HG03520 (cell line): ENCODE measurements around the gene GCG.

ENCODE experiments used
- ATAC-seq: cut with Tn5 transposase; IDR thresholded peaks from one replicate; pipeline ENCODE4 v1.9.1; 2021; ENCODE audit warnings: mild to moderate bottlenecking, moderate library complexity; ENCODE audit not compliant: unreplicated experiment

GCG gene

DNA sequence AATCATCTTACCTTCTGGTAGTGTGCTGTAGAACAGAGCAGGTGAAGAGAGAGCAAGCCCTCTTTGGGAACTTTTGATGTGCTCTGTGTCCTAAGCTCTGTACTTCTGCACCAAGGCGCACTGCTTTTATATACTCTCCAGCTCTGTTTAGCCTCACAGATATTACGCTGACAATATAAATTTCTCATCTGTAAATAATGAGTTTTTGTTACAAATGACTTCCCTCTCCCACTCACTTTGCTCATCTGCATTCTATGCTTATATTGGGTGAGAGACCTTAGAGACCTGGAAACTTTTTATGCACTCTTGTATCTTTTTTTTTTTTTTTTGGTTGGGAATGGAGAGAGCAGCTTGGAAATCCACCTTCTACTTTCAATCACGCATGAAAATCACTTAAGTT, at the start of gene GCG:
Gene GCG, minus strand, starts transcription at position 101 of the 400 bp plus-strand sequence. CDS start 3,069 bp downstream, outside the sequence.
- no peak for ATAC-seq

DNA sequence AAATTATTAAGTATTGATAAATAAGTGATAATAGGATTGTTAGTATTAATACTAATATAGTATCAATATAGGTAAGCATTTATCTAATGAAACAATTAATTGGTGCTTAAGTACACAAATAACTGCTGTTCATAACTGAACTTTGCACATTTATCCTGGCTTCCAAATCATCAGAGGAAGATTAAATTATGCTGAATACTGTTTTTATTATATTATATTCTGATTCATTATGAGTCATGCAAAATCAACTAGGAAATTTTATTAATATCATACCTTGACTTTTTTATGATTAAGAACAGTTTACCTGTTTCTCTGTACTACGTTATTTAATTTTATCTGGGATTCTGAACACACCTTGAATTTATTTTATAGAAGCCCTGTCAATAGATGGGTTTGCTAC, 48.6 kb upstream of the GCG start:
- no peak for ATAC-seq

GRCh38 chr2:162199913-162200312, 47.9 kb upstream of the GCG start:
- no peak for ATAC-seq

DNA sequence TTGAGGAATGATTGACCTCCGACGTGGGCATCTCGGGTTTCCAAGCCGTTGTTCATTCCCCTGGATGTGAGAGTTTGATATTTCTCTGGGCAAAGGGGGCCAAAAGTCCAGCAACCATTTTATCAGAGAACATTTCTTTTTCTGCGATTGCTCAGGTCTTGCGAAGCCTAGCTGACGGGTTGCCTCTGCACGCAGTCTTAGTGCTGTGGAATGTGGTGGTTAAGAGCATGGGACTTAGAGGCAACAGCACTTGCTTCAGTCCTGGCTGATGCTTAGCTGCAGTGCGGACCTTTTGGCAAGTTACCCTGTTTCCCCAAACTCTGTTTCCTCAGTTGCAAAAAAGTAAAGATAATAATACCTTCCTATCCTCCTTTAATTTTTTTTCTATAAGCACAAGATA, 46.2 kb upstream of the GCG start:
- no peak for ATAC-seq

GRCh38 chr2:162197069-162197825, 45.2 kb upstream of the GCG start:
- ATAC-seq, result no peak

- no peak for ATAC-seq
Measured at GRCh38 chr2:162196638-162197037, 44.6 kb upstream of the GCG start.

DNA sequence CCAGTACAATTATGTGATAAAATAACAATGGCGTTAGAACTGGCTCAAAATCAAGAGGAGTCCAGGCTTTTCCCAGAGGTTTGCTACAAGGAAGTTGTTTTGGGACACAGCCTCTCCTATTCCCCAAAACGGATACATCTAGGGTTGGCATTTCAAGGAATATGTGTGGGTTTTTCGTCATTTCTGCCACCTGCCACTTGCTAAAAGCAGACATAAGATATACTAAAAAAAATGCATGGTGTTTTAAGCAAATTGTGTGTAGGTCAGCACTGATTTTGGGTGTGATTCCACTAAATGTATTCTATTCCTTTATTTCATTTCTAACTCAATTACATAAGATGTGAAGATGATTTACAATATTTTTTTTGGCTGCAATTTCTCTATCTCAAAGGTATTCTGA, 36.4 kb upstream of the GCG start:
- no peak for ATAC-seq

DNA sequence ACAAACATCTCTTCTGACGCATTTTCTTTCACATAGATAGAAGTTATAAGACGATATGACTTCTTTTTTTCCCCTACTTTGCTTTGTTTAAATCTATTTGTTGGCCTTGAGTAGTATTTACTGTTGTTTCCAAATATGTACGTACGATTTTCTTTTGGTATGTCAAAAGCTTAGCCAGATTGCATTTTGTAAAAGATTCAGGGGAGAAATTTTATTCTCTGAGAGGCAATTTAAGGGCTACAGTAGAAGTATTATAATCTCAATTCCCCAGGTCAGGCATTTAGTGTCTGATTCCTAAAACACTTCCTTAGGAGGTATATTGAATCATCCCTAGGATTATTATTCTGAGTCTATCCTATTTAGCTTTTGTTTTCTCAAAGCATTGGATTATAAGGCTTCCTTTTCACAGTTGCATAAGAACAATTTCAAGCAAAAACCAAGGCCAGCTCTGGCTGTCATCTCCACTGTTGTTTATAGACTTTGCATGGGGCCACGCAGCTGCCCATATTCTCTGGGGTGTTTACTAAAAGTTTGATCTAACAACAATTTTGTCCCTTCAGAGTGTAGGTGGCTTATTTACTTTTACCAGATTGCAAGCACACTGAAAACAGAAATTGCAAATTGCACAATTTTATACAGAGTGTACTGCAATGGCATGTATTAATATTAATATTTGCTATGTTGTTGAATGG, 33.6 kb upstream of the GCG start:
- ATAC-seq, result no peak

DNA sequence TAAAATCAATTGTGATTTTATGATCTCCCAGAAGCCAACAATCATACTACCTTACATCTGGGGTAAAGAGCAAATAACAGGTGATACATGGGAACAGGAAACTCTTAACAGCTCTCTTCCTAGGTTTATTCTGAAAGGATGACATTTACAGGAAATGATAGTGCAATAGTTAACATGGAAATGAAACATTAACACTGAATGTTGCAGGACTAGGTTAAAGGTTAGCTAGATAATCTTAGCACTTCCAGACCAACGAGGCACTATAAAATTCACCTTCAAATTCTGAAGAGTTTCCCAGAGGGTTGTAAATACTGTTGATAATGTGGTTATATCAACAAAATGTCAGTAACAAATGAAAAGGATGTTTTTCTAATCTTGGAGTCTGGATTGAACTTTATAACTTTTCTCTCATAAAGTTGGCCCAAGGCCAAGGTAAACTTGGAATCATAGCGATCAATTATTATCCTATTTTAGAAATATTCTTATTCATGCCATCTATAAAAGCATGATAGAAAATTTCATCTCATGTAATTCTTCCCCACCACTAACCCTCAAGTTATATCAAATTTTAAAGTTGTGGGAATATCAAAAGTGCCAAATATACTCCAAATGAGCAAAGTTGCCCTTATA, 32.9 kb upstream of the GCG start:
- ATAC-seq, result no peak

GRCh38 chr2:162184359-162184758, 32.3 kb upstream of the GCG start:
- ATAC-seq, result no peak

DNA sequence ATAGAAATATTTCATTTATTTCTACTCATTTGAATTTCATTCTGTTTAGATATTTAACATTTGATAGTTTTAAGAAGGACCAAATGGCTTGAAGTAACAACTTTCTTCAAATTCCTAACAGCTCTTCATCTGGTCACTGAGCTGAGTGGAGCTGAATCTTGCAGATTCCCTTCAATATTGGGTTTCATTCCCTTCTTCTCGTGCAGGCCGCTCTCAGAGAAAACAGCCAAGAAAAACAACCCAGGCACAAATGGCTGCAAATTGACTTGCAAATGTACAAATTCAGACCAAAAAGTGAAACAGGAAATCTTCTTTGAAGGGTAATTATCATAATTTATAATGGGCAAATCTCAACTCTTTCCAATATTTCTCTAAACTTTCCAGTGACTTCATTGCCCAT, 30.3 kb upstream of the GCG start:
- ATAC-seq, result no peak

DNA sequence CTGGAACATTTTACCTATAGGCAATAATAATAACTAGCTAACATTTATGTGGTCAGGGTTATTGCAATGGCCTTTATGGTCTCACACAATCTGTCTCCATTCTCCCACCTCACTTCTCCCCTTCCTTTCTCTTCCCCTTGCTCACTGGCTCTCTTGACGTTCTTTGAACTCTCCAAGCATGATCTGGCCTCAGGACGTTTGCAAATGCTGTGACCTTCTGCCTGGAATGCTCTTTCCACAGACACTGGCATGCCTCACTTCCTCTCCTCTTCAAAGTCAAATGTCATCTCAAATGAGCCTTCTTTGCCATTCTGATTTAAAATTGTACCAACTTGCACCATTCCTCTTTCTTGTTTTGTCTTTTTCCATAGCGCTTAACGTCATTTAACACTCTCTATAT, 25.3 kb upstream of the GCG start:
- ATAC-seq, result no peak

DNA sequence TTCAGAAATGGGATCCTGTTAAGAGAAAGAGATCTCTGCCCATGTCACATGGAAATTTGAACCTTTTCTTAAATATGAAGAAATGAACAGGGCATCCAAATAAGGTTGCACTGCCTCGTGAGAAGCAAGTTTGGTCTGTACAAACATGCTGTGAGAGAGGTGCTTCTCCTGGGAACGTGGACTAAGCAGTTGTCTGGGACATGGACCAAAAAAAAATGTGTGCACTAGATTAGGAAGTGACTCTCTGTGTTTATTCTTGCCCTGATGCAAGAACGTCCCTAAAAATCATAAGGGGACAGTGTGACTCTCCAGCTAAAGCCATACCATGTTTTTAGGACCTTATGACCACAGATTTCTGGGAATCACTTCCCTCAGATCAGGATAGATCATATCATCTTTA, 23.7 kb upstream of the GCG start:
- ATAC-seq, result no peak

DNA sequence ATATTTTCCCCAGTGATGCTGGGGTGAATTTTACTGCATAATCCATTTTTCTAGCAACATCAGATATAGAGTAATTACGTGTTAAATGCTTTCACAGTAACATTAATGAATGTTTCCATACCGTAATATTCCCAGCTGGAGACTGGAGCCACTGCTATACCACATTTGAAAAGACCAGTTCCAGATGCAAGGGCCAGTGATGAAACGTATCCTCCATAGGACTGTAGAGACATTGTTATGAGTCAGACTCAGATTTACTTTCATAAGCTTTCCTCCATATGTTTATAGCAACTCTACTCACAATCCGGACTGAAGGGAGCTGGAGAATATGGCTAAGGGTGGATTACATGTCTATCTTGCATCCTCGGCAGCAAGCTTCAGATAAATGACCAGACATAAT, 22.7 kb upstream of the GCG start:
- no peak for ATAC-seq

- ATAC-seq, result no peak
Measured at GRCh38 chr2:162172802-162173370, 20.8 kb upstream of the GCG start.

DNA sequence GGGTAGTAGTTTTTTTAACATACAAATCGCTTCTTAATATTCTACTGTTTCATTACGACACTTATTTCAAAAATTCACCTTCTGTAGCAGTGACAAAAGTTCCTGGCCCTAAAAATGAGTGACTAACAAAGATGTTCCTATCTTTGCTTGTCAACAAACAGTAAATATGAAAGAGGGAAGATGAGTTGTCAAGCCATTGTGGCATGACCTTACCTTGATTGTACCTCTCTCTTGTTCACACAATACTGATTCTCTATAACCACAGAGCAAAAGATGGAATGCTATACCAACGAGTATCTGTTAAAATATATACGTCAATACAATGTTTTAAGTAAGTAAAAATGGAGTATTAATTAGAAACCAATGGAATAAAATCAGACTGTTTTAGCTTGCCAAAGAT, 14.7 kb upstream of the GCG start:
- no peak for ATAC-seq

- ATAC-seq, result no peak
Measured at GRCh38 chr2:162166174-162166573, 14.1 kb upstream of the GCG start.

DNA sequence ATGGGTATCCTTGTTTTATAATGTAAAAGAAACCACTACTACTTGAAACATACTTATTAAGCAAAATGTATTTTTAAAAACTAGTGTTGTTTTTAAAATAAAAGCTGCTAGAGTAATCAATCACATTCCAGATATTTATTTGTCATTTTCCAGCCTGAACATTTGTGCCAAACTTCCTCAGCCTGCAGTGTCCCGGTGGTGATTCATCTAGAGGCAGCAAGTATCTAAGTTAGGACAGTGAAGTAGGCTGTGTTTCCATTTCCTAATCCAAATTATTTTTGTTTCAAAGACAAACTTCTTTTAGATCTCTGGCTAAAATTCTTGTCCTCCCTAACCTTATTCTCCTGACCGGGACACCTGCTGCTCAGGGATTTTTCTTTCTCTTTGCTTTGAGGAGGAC, 12.8 kb upstream of the GCG start:
- ATAC-seq, result no peak

GRCh38 chr2:162159446-162159845, 7.4 kb upstream of the GCG start:
- ATAC-seq, result no peak

DNA sequence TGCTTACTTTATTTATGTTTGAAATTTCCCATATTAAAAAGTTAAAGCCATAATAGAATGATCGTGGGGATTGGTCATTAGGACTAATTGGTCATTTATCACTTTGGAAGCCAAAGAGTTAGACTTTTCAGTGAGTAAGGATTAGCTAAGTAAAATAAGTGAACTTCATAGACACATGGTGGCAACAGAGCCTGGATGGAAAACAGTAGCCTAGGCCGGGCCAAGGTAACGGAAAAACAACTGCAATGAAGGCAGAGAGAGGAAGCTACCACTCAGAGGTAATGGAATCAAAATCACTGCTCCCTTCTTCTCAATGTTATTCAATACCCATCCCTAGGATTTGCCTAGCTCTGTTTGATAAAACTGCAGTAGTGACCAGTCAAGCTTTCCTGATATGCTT, 4.1 kb upstream of the GCG start:
- ATAC-seq, result no peak

- ATAC-seq, result no peak
Measured at GRCh38 chr2:162155093-162155492, 3.0 kb upstream of the GCG start.
